ENCODE measurements around the gene TMPRSS12. TPM values are rescaled to one million over a fixed set of nuclear protein-coding genes. Genes with fewer than 3 reads are reported as not detected.

TMPRSS12 gene
- total RNA-seq (2022) (not detected in 2 replicates), Bru-seq, nascent RNA (percentile 17 among the genes with signal in this experiment), BruChase-seq, experiment 1, labeled RNA remaining after a 2-hour chase (percentile 19 among the genes with signal in this experiment), BruChase-seq, experiment 2, labeled RNA remaining after a 6-hour chase (percentile 16 among the genes with signal in this experiment)
- long read RNA-seq = 0 reads

- Mint-ChIP-seq H3K4me3 (ENCODE audit: unreplicated experiment) (peak within 1 kb of the TSS; percentile 0), H3K4me1 (ENCODE audit: low read depth, unreplicated experiment) (peaks cover 16% of the 10 kb centered on the region), H3K27ac (ENCODE audit: unreplicated experiment) (peak within 1 kb of the TSS; percentile 55), H3K27me3 (ENCODE audit: insufficient read depth, unreplicated experiment) (no peaks in the 10 kb centered on the region), H3K36me3 (ENCODE audit: insufficient read depth, unreplicated experiment) (no peaks in the 10 kb centered on the region), H3K9me3 (ENCODE audit: unreplicated experiment) (no peaks in the 10 kb centered on the region)
- POLR2A ChIA-PET = no interaction called here
- CTCF ChIA-PET = no interaction called here
- BruUV-seq (replicated peaks) = no TSS peak
- no peak for TF ChIP-seq CTCF (IDR thresholded peaks at IDR 0.05; ENCODE audit: insufficient read depth in 1 of 2, low read depth in 1 of 2, low read length in 1 of 2, severe bottlenecking in 1 of 2, unreplicated experiment in 1 of 2)
- Histone ChIP-seq H3K36me3 (ENCODE audit: control insufficient read depth, insufficient read depth, low read length) (no peaks in the 10 kb centered on the region; the same call in 1 of the 2 replicates), H3K4me1 (peaks cover 18% of the 10 kb centered on the region), H3K27me3 (replicated peaks; ENCODE audit: control insufficient read depth, insufficient read depth, low read length) (no peaks in the 10 kb centered on the region), H3K9me3 (no peaks in the 10 kb centered on the region), H3K4me3 (ENCODE audit: low read depth, low read length) (no peak within 1 kb of the TSS)
- intact Hi-C loops (cut with micrococcal nuclease; ENCODE audit: unreplicated experiment) = no loop called here
- DNase-seq = peak; percentile 52 to 75
These were observed at the start of gene TMPRSS12 for GRCh38 chr12:50842637-50843493. Gene TMPRSS12, plus strand, starts transcription at chr12:50842926. Its CDS starts 39 bp downstream, at chr12:50842965.

GRCh38 chr12:50799908-50800307 is 42.8 kb upstream of the TMPRSS12 start:
- POLR2A ChIA-PET = no interaction called here
- Histone ChIP-seq H3K27me3 (replicated peaks; ENCODE audit: control insufficient read depth, insufficient read depth, low read length) (no peaks in the 10 kb centered on the region), H3K36me3 (ENCODE audit: control insufficient read depth, insufficient read depth, low read length) (peaks cover 3% of the 10 kb centered on the region; the same call in 1 of the 2 replicates), H3K4me1 (no peaks in the 10 kb centered on the region), H3K9me3 (peaks cover 20% of the 10 kb centered on the region), H3K4me3 (ENCODE audit: low read depth, low read length) (no peak overlapping the region)
- intact Hi-C loops (cut with micrococcal nuclease; ENCODE audit: unreplicated experiment) = no loop called here
- BruUV-seq (replicated peaks) = no TSS peak
- H3K27me3 Mint-ChIP-seq (ENCODE audit: insufficient read depth, unreplicated experiment) = no peaks in the 10 kb centered on the region
- H3K36me3 Mint-ChIP-seq (ENCODE audit: insufficient read depth, unreplicated experiment) = peaks cover 54% of the 10 kb centered on the region
- no peaks in the 10 kb centered on the region for H3K4me1 Mint-ChIP-seq (ENCODE audit: low read depth, unreplicated experiment)
- peaks cover 13% of the 10 kb centered on the region for H3K9me3 Mint-ChIP-seq (ENCODE audit: unreplicated experiment)
- CTCF ChIA-PET = no interaction called here
- no peak overlapping the region for H3K4me3 Mint-ChIP-seq (ENCODE audit: unreplicated experiment)
- no peak for TF ChIP-seq CTCF (IDR thresholded peaks at IDR 0.05; ENCODE audit: insufficient read depth in 1 of 2, low read depth in 1 of 2, low read length in 1 of 2, severe bottlenecking in 1 of 2, unreplicated experiment in 1 of 2)
- no peak overlapping the region for H3K27ac Mint-ChIP-seq (ENCODE audit: unreplicated experiment)
- DNase-seq = no peak

GRCh38 chr12:50803230-50803875 is 39.4 kb upstream of the TMPRSS12 start:
- Mint-ChIP-seq H3K27me3 (ENCODE audit: insufficient read depth, unreplicated experiment) (no peaks in the 10 kb centered on the region), H3K4me3 (ENCODE audit: unreplicated experiment) (no peak overlapping the region), H3K27ac (ENCODE audit: unreplicated experiment) (no peak overlapping the region), H3K9me3 (ENCODE audit: unreplicated experiment) (peaks cover 13% of the 10 kb centered on the region), H3K4me1 (ENCODE audit: low read depth, unreplicated experiment) (no peaks in the 10 kb centered on the region), H3K36me3 (ENCODE audit: insufficient read depth, unreplicated experiment) (peaks cover 29% of the 10 kb centered on the region)
- no peak for DNase-seq
- intact Hi-C loops (cut with micrococcal nuclease; ENCODE audit: unreplicated experiment) = no loop called here
- peaks cover 20% of the 10 kb centered on the region for H3K9me3 ChIP-seq
- ChIA-PET POLR2A (no interaction called here), CTCF (interaction anchor here (0.5 kb wide), 1 partner anchor 299 kb away, joined by 3 read pairs; the partner anchor contains the start of gene DIP2B)
- no peak for TF ChIP-seq CTCF (IDR thresholded peaks at IDR 0.05; ENCODE audit: insufficient read depth in 1 of 2, low read depth in 1 of 2, low read length in 1 of 2, severe bottlenecking in 1 of 2, unreplicated experiment in 1 of 2)
- no peaks in the 10 kb centered on the region for H3K4me1 ChIP-seq
- H3K27me3 ChIP-seq (replicated peaks; ENCODE audit: control insufficient read depth, insufficient read depth, low read length) = no peaks in the 10 kb centered on the region
- BruUV-seq (replicated peaks) = no TSS peak
- H3K36me3 ChIP-seq (ENCODE audit: control insufficient read depth, insufficient read depth, low read length) = 0 out of 2 replicates have a peak, but pooled peaks cover 3% of the 10 kb centered on the region
- no peak overlapping the region for H3K4me3 ChIP-seq (ENCODE audit: low read depth, low read length)
